GM12878 (cell line): ENCODE measurements around the gene CDH4.

Experiments used
- BHLHE40 ChIP-seq, 2 experiments: fragments of 450-650 bp in 1 of 2; IDR thresholded peaks; 2 replicates each; pipeline ENCODE4 v1.6.1; 2011 to 2017; ENCODE audit warnings: low read depth in 2 of 2, borderline replicate concordance in 1 of 2, improper control_type of control experiment in 1 of 2, low read length in 1 of 2, mild to moderate bottlenecking in 1 of 2
- CBX5 ChIP-seq: sonication (generic); IDR thresholded peaks from 2 replicates; pipeline ENCODE4 v1.6.1; 2016; ENCODE audit warnings: low read depth, moderate library complexity, mild to moderate bottlenecking, inconsistent platforms
- CHD1 ChIP-seq: IDR thresholded peaks from 2 replicates; pipeline ENCODE4 v1.6.1; 2012; ENCODE audit warnings: low read depth, low read length, improper control_type of control experiment
- CHD2 ChIP-seq: IDR thresholded peaks from 2 replicates; pipeline ENCODE4 v1.6.1; 2011; ENCODE audit warnings: low read depth, low read length, improper control_type of control experiment, borderline replicate concordance
- CTCF ChIP-seq, 3 experiments: IDR thresholded peaks in 2 of 3; conservative IDR thresholded peaks in 1 of 3; 2 replicates each; pipeline ENCODE4 v1.5.1; 2011; ENCODE audit warnings: low read depth in 3 of 3, low read length in 3 of 3, mild to moderate bottlenecking in 3 of 3, control low read depth in 2 of 3, moderate library complexity in 2 of 3, inconsistent platforms in 1 of 3, mixed read lengths in 1 of 3; ENCODE audit not compliant: control insufficient read depth in 2 of 3, insufficient read depth in 1 of 3; ENCODE audit errors: extremely low read depth in 1 of 3
- EZH2 ChIP-seq: IDR thresholded peaks from 2 replicates; pipeline ENCODE4 v1.6.1; 2012; ENCODE audit warnings: low read depth, mild to moderate bottlenecking, control low read depth, inconsistent platforms, low read length, borderline replicate concordance; ENCODE audit not compliant: control insufficient read depth
- GABPA ChIP-seq: IDR thresholded peaks from 2 replicates; pipeline ENCODE4 v1.6.1; 2014; ENCODE audit warnings: antibody characterized with exemption, low read depth, mild to moderate bottlenecking, inconsistent platforms
- KAT2A ChIP-seq: conservative IDR thresholded peaks from 2 replicates; pipeline ENCODE4 v1.6.1; 2011; ENCODE audit warnings: low read depth, low read length; ENCODE audit not compliant: control insufficient read depth
- PML ChIP-seq: IDR thresholded peaks from 2 replicates; pipeline ENCODE4 v1.6.1; 2012; ENCODE audit warnings: low read length, inconsistent platforms
- POLR2AphosphoS5 ChIP-seq: IDR thresholded peaks from 2 replicates; pipeline ENCODE4 v1.6.1; 2011; ENCODE audit warnings: mild to moderate bottlenecking, low read length, inconsistent platforms
- SMC3 ChIP-seq: IDR thresholded peaks from 2 replicates; pipeline ENCODE4 v1.6.1; 2011; ENCODE audit warnings: low read length, improper control_type of control experiment, borderline replicate concordance
- TAF1 ChIP-seq: IDR thresholded peaks from 2 replicates; pipeline ENCODE4 v1.6.1; 2011; ENCODE audit warnings: mild to moderate bottlenecking, low read depth, low read length, borderline replicate concordance
- YY1 ChIP-seq: IDR thresholded peaks from 2 replicates; pipeline ENCODE4 v1.6.1; 2011; ENCODE audit warnings: low read depth, mild to moderate bottlenecking, low read length

GRCh38 chr20:61454053-61454452 lies 202.0 kb downstream of the CDH4 start:
- TF ChIP-seq BHLHE40 (IDR thresholded peaks at IDR 0.05; ENCODE audit: borderline replicate concordance in 1 of 2, low read depth in 2 of 2, low read length in 1 of 2) (no peak), YY1 (no peak), SMC3 (no peak), TAF1 (no peak), KAT2A (no peak), CHD1 (no peak), CTCF (IDR thresholded peaks at IDR 0.05 in 2 of 3, conservative IDR thresholded peaks at IDR 0.05 in 1 of 3; ENCODE audit: control insufficient read depth in 2 of 3, extremely low read depth in 1 of 3, insufficient read depth in 1 of 3, low read depth in 3 of 3, low read length in 3 of 3) (no peak), CBX5 (no peak), EZH2 (no peak), POLR2AphosphoS5 (no peak), GABPA (no peak), CHD2 (no peak), PML (no peak)
